ENCODE measurements around the gene C1orf21.

C1orf21 gene

DNA sequence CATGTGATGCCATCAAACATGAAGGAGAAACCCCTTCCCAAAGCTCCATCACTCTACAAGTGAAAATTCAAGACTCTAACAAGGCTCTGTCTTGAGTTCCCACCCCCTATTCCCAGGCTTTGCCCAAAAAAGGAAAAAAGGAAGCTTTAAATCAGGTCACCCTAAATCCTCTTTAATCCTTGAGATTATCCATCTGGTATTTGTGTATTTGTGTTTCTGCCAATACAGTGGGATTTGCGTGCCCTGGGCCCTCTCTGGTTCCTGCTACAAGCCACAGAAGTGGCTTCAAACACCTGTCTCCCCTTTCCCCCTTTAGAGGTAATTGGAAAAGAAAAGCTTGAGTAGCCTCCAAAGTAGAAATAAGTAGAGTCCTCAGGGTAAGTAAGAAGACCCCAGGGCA lies 247.5 kb downstream of the C1orf21 start:
- DNase-seq (ENCODE audit: low spot score): no peak

DNA sequence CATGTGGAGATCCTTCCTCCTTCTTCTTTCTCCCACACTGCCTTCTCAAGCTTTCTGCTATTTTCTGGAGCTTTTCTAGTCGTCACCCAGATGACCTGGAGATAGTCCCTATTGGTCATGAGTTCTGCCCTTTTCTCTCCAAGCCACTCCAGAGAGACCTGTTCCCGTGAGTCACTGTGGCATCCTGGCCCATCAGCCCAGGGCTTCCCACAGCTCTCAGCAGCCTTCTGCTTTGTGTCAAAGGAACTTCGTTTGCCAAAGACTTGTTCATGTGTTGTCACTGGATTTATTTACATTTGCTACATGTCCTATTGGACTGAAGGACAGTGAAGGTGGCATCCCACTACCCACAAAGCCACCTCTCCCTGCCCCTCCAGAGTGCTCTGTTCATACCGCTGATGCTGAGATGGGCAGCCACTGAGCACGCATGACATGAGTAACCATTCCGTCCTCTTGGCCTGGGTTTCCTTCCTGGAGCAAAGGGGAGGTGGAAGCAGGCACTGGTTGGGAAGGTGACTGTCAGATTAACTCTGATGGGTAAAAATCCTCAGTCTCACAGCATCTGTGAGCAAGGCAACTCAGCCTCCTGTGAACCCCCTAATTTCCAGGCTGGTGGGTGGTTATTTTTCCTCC lies 248.6 kb downstream of the C1orf21 start:
- DNase-seq (ENCODE audit: low spot score): no peak

DNA sequence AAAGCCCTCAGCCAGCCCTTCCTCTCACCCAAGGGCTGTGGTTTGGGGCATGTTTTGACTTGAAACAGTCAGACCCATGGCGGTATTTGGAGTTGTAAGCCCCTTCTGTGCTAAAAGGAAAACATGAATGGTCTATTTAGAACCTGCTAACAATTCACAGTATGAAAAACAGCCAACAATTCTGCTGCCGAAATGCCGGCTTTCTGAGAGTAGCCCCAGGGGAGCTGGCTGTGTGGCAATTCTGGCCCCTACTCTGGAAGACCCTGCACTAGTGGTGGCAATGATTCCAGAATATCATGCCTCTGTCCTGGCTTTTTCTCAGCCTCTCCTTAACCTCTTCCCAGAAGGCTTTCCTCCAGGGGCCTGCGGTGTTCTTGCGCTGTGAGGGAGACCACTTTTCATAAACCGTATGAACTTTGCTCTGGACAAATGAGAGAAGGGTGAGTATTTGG lies 249.2 kb downstream of the C1orf21 start:
- DNase-seq (ENCODE audit: low spot score): no peak

DNA sequence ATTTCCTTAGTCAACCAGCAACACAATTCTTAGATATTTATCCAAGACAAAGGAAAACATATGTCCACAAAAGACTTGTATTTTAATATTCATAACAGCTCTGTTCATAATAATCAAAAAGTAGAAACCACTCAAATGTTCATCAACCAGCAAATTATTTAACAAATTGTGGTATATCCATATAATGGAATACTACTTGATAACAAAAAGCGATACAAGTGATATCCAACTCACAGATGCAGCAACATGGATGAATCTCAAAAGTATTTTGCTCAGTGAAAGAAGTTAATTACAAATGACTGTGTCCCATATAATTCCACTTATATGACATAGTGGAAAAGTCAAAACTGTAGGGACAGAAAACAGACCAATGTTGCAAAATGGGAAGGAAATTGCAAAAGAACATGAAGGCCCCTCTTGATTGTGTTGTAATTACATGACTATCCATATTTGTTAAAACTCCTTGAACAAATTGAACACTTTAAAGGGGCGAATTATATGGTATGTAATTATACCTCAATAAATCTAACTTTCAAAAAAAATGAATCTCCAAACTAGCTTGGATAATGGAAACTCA lies 250.9 kb downstream of the C1orf21 start:
- no peak for DNase-seq (ENCODE audit: low spot score)

DNA sequence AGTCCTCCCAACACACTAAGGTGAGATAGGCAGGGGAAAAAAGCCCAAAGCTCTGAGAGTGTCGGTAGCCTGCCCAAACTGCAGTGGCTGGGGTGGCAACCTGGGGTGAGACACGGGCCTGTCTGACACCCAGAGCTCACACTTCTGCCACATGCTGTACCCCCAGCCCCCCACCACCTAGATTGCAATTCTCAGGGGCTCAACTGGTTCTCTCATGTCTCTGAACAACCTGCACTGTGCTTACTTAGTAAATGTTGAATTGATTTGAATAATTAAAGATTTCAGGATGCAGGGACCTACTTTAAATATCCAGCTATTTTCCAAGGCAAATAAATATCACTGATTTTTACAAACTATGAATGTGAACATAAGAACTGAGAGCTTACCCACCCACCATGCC lies 252.4 kb downstream of the C1orf21 start:
- no peak for DNase-seq (ENCODE audit: low spot score)

DNA sequence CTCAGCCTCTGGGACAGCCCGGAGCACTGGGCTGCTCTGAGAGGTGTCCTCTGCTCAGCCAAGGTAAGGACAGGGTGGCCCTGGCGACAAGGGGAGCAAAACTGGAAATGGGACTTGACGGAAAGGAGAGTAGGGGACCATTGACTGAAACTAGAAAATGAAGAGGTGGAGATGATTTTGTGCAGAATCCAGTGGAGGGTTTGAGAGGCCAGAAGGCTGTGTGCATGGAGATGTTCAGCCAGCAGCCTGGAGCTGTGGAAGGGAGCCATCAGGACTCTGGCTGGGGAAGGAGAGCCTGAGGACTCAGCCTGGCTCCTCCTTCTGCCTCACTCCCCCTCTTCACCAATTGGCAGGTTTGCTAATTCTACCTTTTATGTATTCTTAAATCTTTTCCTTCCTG lies 253.7 kb downstream of the C1orf21 start:
- no peak for DNase-seq (ENCODE audit: low spot score)

GRCh38 chr1:184641894-184642293 lies 255.1 kb downstream of the C1orf21 start:
- no peak for DNase-seq (ENCODE audit: low spot score)

GRCh38 chr1:184643661-184644060 lies 256.8 kb downstream of the C1orf21 start:
- DNase-seq (ENCODE audit: low spot score): no peak

DNA sequence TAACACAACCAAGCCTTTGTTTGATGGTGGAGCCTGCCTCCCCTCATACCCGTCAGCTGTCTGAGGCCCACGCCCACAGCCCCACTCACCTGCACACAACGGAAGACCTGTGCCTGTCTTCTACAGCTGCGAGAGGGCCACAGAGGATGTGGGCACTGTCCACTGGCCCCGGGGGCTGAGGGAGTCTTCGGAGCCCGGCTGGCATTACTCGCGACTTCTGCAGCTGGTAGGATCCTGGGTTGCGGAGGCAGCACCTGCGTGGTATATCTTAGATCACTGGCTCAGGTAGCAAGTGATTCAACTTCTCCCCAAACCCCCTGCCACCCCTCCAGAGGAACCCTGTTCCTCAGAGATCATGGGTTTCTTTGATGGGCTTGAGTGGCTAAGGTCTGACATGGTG lies 257.9 kb downstream of the C1orf21 start:
- DNase-seq (ENCODE audit: low spot score): no peak

- no peak for DNase-seq (ENCODE audit: low spot score)
Measured at GRCh38 chr1:184646178-184646701, 259.4 kb downstream of the C1orf21 start.

- no peak for DNase-seq (ENCODE audit: low spot score)
Measured at GRCh38 chr1:184646824-184647223, 260.0 kb downstream of the C1orf21 start.

GRCh38 chr1:184647471-184647870 lies 260.6 kb downstream of the C1orf21 start:
- no peak for DNase-seq (ENCODE audit: low spot score)

DNA sequence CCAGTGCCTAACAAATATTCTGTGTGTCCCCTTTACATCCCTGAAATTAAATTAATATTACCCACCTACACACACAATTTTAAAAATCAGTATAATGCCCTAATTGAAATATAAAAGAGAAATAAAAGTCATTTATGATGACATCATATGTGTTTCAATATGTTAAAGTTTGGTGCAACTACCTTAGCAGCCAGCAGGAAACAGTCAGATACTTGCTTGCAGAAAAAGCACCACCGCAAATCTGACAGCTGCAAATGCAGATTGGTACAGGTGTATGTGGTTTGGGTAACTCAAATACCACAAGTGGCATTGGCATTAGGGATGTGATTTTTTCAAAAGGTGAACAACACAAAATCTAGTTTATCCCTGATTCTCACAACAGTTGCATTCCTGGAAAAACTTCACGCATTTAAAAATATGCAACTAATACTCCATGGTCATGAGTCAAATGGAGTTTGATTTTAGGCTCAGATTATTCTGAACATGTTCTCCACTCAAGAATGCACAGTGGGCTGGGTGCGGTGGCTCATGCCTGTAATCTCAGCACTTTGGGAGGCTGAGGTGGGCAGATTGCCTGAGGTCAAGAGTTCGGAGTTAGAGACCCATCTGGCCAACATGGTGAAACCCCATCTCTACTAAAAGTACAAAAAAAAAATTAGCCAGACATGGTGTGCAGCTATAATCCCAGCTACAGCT lies 261.5 kb downstream of the C1orf21 start:
- no peak for DNase-seq (ENCODE audit: low spot score)

- DNase-seq (ENCODE audit: low spot score): no peak
Measured at GRCh38 chr1:184648856-184649201, 262.0 kb downstream of the C1orf21 start.

- no peak for DNase-seq (ENCODE audit: low spot score)
Measured at GRCh38 chr1:184649451-184649888, 262.6 kb downstream of the C1orf21 start.

- no peak for DNase-seq (ENCODE audit: low spot score)
Measured at GRCh38 chr1:184650177-184650866, 263.5 kb downstream of the C1orf21 start.

DNA sequence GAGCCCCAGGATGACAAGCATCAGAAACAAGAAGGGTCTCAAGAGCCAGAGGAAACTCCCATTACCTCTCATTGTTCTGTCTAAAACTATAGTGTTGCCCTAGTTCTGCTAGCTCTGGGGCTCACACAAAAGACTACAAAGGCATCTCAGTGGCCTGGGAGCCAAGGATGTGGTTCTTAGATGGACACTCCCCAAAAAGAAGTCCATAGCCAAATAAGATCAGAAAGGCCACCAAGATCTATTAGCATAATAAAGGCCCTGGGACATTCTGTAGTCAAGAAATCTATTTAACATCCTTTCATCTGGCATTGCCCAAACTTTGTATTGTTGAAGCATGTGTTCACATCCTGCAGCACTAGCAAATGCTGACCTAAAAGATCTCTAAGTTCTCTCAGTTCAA lies 268.4 kb downstream of the C1orf21 start:
- no peak for DNase-seq (ENCODE audit: low spot score)

GRCh38 chr1:184656221-184656620 lies 269.4 kb downstream of the C1orf21 start:
- DNase-seq (ENCODE audit: low spot score): no peak

- no peak for DNase-seq (ENCODE audit: low spot score)
Measured at GRCh38 chr1:184658055-184658454, 271.2 kb downstream of the C1orf21 start.

GRCh38 chr1:184660462-184661191 lies 273.8 kb downstream of the C1orf21 start:
- DNase-seq (ENCODE audit: low spot score): no peak

DNA sequence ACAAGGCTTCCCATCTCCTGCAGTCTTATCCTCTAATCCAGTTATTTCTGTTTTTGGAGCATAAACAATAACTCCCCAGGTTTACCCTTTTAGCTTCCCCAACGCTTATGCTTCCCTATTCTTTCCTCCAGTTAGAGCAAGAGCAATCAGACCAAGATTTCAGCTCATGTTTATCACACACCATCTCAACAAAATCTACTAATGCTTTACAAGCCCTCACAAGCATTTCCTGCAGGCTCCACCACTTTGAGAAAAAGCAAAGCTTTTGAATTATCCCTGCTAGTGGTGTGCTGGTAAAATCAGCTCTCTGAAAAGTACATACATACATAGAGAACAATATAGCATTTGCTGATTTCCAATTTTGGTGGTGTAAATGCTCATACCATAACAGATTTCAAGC lies 275.0 kb downstream of the C1orf21 start:
- no peak for DNase-seq (ENCODE audit: low spot score)

- no peak for DNase-seq (ENCODE audit: low spot score)
Measured at GRCh38 chr1:184664042-184664660, 277.3 kb downstream of the C1orf21 start.

Data from NAMALWA (cell line).